ENCODE measurements around the gene MUC6. TPM values are rescaled to one million over a fixed set of nuclear protein-coding genes. Genes with fewer than 3 reads are reported as not detected.
A peak's percentile ranks its signal among the peaks of the same experiment; 100 is the strongest.

MUC6 gene
- polyA plus RNA-seq, 1 of the 3 experiments (the other 2 are of a cell fraction), result not detected

DNA sequence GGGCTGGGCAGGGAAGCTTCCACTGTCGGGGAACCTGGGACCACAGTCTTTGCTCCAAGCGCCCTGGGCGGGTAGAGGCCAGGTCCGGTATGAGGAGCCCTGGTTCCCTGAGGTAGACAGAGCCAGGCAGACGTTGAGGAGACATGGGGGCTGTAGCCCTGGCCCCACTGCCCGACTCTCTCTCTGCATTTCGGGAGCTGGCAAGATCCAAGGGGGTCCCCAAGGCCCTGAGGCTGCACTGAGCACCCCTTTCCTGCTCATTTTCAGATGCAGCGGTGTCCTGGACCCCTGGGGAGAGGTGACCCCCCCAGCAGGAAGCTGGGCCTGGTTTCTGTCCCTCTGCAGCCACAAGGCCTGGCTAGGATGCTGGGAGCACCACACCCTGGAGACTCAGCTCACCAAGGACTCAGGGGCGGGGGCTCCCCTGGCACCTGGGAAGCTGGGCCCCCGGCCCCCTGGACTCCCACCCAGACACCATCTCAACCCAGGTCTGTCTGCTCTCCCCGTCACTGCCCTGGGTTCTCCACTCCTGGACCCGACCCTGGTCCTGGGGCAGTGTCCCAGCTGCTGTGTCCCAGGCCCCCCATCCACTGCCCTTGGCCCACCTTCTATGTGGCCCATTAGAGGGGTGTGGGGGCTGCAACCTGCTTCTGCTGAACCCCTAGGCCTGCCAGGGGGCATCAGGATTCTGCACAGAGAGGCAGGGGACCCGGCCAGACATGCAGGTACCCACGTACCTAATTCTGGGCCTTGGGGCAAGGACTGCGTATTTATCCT lies 15.0 kb upstream of the MUC6 start (continued):
- TF ChIP-seq, protein P1, sequence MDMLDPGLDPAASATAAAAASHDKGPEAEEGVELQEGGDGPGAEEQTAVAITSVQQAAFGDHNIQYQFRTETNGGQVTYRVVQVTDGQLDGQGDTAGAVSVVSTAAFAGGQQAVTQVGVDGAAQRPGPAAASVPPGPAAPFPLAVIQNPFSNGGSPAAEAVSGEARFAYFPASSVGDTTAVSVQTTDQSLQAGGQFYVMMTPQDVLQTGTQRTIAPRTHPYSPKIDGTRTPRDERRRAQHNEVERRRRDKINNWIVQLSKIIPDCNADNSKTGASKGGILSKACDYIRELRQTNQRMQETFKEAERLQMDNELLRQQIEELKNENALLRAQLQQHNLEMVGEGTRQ (IDR thresholded peaks at IDR 0.05; ENCODE audit: borderline replicate concordance, low read depth, low read length), result no peak
- TF ChIP-seq JUND (IDR thresholded peaks at IDR 0.05), result no peak
- TF ChIP-seq GATA2 (CRISPR knock-in tag; IDR thresholded peaks at IDR 0.05), result no peak
- TF ChIP-seq CHD2 (IDR thresholded peaks at IDR 0.05; ENCODE audit: low read length, partially characterized antibody), result no peak
- no peak for TF ChIP-seq RCOR1 (IDR thresholded peaks at IDR 0.05; ENCODE audit: low read length)
- TF ChIP-seq FOXM1 (IDR thresholded peaks at IDR 0.05; ENCODE audit: low read depth), result no peak
- no peak for TF ChIP-seq NFIC (IDR thresholded peaks at IDR 0.05; ENCODE audit: borderline replicate concordance)

DNA sequence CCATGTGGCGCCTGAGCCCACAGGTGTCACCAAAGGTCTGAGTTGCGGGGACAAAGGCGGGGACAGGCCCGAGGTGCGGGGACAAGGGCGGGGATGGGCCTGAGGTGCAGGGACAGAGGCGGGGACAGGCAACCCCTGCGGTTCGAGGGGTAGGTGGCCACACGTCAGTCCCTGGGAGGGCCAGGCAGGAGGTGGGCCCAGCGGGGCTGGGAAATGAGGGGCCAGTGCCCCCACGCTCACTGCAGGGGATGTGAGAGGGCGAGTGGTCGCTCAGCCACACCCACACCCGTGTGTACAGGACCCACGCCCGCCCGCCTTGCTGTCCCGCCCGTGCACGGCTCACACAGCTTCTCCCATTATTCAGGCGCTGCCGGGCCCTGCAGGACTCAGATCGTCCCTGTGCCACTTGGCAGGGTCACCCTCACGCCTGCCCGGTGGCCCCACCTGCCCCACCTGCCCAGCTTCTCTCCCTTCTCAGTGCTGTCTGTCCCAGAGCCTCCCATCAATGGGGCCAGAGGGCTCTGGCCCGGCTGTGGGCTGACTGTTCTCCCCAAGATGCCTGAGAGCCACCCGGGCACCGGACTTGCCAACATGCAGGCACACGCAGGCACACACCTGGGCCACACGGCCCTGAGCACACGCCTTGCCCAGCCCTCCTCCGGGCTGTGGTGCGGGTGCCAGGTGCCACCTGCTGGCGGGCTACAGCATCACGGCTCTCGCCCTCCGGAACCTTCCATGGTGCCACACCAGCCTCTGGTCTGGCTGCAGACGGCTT lies 14.2 kb upstream of the MUC6 start:
- Histone ChIP-seq H3K36me3 (replicated peaks in 1 of 2; ENCODE audit: control insufficient read depth in 1 of 2, insufficient read depth in 2 of 2, low read length in 1 of 2) (no peaks in the 10 kb centered on the region), H3K4me3 (ENCODE audit: low read depth in 2 of 2, low read length in 1 of 2) (no peak overlapping the region), H3K9ac (no peak overlapping the region), H3K27me3 (ENCODE audit: insufficient read depth) (no peaks in the 10 kb centered on the region; the same call in 1 of the 2 replicates), H3K79me2 (ENCODE audit: insufficient read depth) (no peaks in the 10 kb centered on the region), H3K4me1 (ENCODE audit: control insufficient read depth in 1 of 2, insufficient read depth in 2 of 2, low read depth in 1 of 2, low read length in 1 of 2) (peaks cover 0 to 22% of the 10 kb centered on the region in 2 experiments; a peak in 1 of 4 replicates), H3F3A (replicated peaks; ENCODE audit: insufficient read depth) (no peaks in the 10 kb centered on the region), H3K9me3 (no peaks in the 10 kb centered on the region), H3K4me2 (no peak overlapping the region), H4K20me1 (ENCODE audit: insufficient read depth) (no peaks in the 10 kb centered on the region), H3K9me2 (no peaks in the 10 kb centered on the region), H2AFZ (ENCODE audit: low read depth) (no peak overlapping the region), H3K27ac (ENCODE audit: low read depth in 2 of 2, low read length in 1 of 2) (no peak overlapping the region)
- ChIA-PET POLR2A (interaction anchor here (1.1 kb wide), 1 partner anchor 203 kb away, joined by 3 read pairs; no protein-coding TSS in a partner anchor), CTCF (interaction anchor here (0.5 to 3.2 kb wide), 46 partner anchors 9 to 267 kb away, joined by 3 to 70 read pairs (median 4); partner anchors contain the start of genes AP2A2, MUC2, MUC6 and POLR2L)
- 47% methylated on average over 16 of the region's 39 CpGs for WGBS (ENCODE audit: low lambda C conversion rate)
- peak; percentile 95 for DNase-seq
- TF ChIP-seq, protein P1 (IDR thresholded peaks at IDR 0.05; ENCODE audit: borderline replicate concordance, low read depth, low read length), result no peak
- TF ChIP-seq EP300 (IDR thresholded peaks at IDR 0.05; ENCODE audit: borderline replicate concordance in 1 of 2, low read depth in 1 of 2, low read length in 1 of 2), result no peak
- no peak for TF ChIP-seq MEF2A (IDR thresholded peaks at IDR 0.05; ENCODE audit: borderline replicate concordance, low read depth)
- TF ChIP-seq YY1 (IDR thresholded peaks at IDR 0.05; ENCODE audit: low read depth), result no peak
- TF ChIP-seq EZH2phosphoT487 (IDR thresholded peaks at IDR 0.05; ENCODE audit: borderline replicate concordance, low read depth), result no peak
- TF ChIP-seq, protein P2, sequence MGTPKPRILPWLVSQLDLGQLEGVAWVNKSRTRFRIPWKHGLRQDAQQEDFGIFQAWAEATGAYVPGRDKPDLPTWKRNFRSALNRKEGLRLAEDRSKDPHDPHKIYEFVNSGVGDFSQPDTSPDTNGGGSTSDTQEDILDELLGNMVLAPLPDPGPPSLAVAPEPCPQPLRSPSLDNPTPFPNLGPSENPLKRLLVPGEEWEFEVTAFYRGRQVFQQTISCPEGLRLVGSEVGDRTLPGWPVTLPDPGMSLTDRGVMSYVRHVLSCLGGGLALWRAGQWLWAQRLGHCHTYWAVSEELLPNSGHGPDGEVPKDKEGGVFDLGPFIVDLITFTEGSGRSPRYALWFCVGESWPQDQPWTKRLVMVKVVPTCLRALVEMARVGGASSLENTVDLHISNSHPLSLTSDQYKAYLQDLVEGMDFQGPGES (IDR thresholded peaks at IDR 0.05; ENCODE audit: low read depth, low read length), result no peak
- 0 out of 2 replicates have a peak, but pooled peaks have one; percentile 20 for TF ChIP-seq RCOR1 (IDR thresholded peaks at IDR 0.05; ENCODE audit: low read length)
- TF ChIP-seq RAD21 (IDR thresholded peaks at IDR 0.05; ENCODE audit: low read length), result peak; percentile 92
- peak; percentile 88 for TF ChIP-seq SMC3 (IDR thresholded peaks at IDR 0.05; ENCODE audit: low read depth, low read length)
- TF ChIP-seq GABPA (IDR thresholded peaks at IDR 0.05; ENCODE audit: low read depth), result no peak
- TF ChIP-seq FOXJ3 (CRISPR knock-in tag; IDR thresholded peaks at IDR 0.05), result no peak
- no peak for TF ChIP-seq POLR2AphosphoS5 (IDR thresholded peaks at IDR 0.05; ENCODE audit: low read depth, low read length)
- TF ChIP-seq, protein P3, sequence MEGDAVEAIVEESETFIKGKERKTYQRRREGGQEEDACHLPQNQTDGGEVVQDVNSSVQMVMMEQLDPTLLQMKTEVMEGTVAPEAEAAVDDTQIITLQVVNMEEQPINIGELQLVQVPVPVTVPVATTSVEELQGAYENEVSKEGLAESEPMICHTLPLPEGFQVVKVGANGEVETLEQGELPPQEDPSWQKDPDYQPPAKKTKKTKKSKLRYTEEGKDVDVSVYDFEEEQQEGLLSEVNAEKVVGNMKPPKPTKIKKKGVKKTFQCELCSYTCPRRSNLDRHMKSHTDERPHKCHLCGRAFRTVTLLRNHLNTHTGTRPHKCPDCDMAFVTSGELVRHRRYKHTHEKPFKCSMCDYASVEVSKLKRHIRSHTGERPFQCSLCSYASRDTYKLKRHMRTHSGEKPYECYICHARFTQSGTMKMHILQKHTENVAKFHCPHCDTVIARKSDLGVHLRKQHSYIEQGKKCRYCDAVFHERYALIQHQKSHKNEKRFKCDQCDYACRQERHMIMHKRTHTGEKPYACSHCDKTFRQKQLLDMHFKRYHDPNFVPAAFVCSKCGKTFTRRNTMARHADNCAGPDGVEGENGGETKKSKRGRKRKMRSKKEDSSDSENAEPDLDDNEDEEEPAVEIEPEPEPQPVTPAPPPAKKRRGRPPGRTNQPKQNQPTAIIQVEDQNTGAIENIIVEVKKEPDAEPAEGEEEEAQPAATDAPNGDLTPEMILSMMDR (IDR thresholded peaks at IDR 0.05), result peak; percentile 79
- TF ChIP-seq SIN3A (IDR thresholded peaks at IDR 0.05; ENCODE audit: borderline replicate concordance, low read depth, low read length), result no peak
- no peak for TF ChIP-seq CHD2 (IDR thresholded peaks at IDR 0.05; ENCODE audit: low read length, partially characterized antibody)

All from SK-N-SH (cell line).